Neuronal stem cell (in vitro differentiated cells): ENCODE data around the gene ZNF544.

Experiments used
- DNase-seq: peaks from one replicate; pipeline ENCODE4 v3.0.0-alpha.2; 2013; ENCODE audit warnings: low spot score
- H2AFZ ChIP-seq: one replicate; pipeline ENCODE4 v1.6.1; 2013; ENCODE audit warnings: mild to moderate bottlenecking, low read length, inconsistent platforms
- H2AK5ac ChIP-seq: 2 replicates; pipeline ENCODE4 v1.6.1; 2013; ENCODE audit warnings: low read depth, mild to moderate bottlenecking, inconsistent platforms, low read length, moderate library complexity, mixed read lengths
- H2BK120ac ChIP-seq: 2 replicates; pipeline ENCODE4 v1.6.1; 2013; ENCODE audit warnings: low read depth, mild to moderate bottlenecking, inconsistent platforms, low read length, moderate library complexity, mixed read lengths
- H2BK12ac ChIP-seq: one replicate; pipeline ENCODE4 v1.6.1; 2013; ENCODE audit warnings: low read length, inconsistent platforms
- H2BK15ac ChIP-seq: 2 replicates; pipeline ENCODE4 v1.6.1; 2013; ENCODE audit warnings: mild to moderate bottlenecking, low read length, inconsistent platforms, mixed read lengths
- H2BK5ac ChIP-seq: one replicate; pipeline ENCODE4 v1.6.1; 2013; ENCODE audit warnings: inconsistent platforms, mild to moderate bottlenecking, low read length, moderate library complexity
- H3K14ac ChIP-seq: one replicate; pipeline ENCODE4 v1.6.1; 2013; ENCODE audit warnings: low read length, inconsistent platforms
- H3K18ac ChIP-seq: 2 replicates; pipeline ENCODE4 v1.6.1; 2013; ENCODE audit warnings: low read length, inconsistent platforms
- H3K23ac ChIP-seq: 2 replicates; pipeline ENCODE4 v1.6.1; 2013; ENCODE audit warnings: low read depth, mild to moderate bottlenecking, mixed read lengths, low read length, inconsistent platforms; ENCODE audit not compliant: poor library complexity
- H3K27ac ChIP-seq: replicated peaks from 3 replicates; pipeline ENCODE4 v1.5.1; 2013; ENCODE audit warnings: low read length, inconsistent platforms
- H3K27me3 ChIP-seq, 3 experiments: 2 replicates each; pipeline ENCODE4 v1.6.1; 2013; ENCODE audit warnings: low read length in 3 of 3, mild to moderate bottlenecking in 2 of 3, inconsistent platforms in 1 of 3, low read depth in 1 of 3, mixed read lengths in 1 of 3, moderate library complexity in 1 of 3; ENCODE audit not compliant: control insufficient read depth in 3 of 3, insufficient read depth in 3 of 3
- H3K36me3 ChIP-seq, 2 donors: replicated peaks in 1 of 2; 2 replicates each; pipeline ENCODE4 v1.6.1; 2013; ENCODE audit warnings: low read length in 2 of 2; ENCODE audit not compliant: control insufficient read depth in 2 of 2, insufficient read depth in 2 of 2
- H3K4ac ChIP-seq: 2 replicates; pipeline ENCODE4 v1.6.1; 2013; ENCODE audit warnings: inconsistent platforms, mild to moderate bottlenecking, low read length, moderate library complexity
- H3K4me1 ChIP-seq, 2 donors: 1 replicate in 1 of 2; 2 replicates in 1 of 2; pipeline ENCODE4 v1.6.1; 2013; ENCODE audit warnings: low read length in 2 of 2, low read depth in 1 of 2; ENCODE audit not compliant: control insufficient read depth in 2 of 2, insufficient read depth in 1 of 2
- H3K4me2 ChIP-seq: one replicate; pipeline ENCODE4 v1.6.1; 2013; ENCODE audit warnings: mild to moderate bottlenecking, low read length, inconsistent platforms; ENCODE audit not compliant: insufficient read depth, poor library complexity, severe bottlenecking
- H3K4me3 ChIP-seq, 2 donors: 2 replicates each; pipeline ENCODE4 v1.5.1; 2013; ENCODE audit warnings: low read length in 2 of 2, mild to moderate bottlenecking in 2 of 2, inconsistent platforms in 1 of 2, moderate library complexity in 1 of 2
- H3K79me1 ChIP-seq: one replicate; pipeline ENCODE4 v1.6.1; 2013; ENCODE audit warnings: low read depth, mild to moderate bottlenecking, inconsistent platforms, low read length, moderate library complexity
- H3K9ac ChIP-seq: one replicate; pipeline ENCODE4 v1.6.1; 2013; ENCODE audit warnings: mild to moderate bottlenecking, low read depth, low read length, inconsistent platforms; ENCODE audit not compliant: poor library complexity
- H3K9me3 ChIP-seq, 2 donors: replicated peaks in 1 of 2; 2 replicates each; pipeline versions ENCODE3 to v1.6.1; 2013; ENCODE audit warnings: low read length in 2 of 2, mild to moderate bottlenecking in 2 of 2, inconsistent platforms in 1 of 2, low read depth in 1 of 2, mixed read lengths in 1 of 2, moderate library complexity in 1 of 2; ENCODE audit not compliant: control insufficient read depth in 2 of 2, insufficient read depth in 1 of 2
- H4K8ac ChIP-seq: one replicate; pipeline ENCODE4 v1.6.1; 2013; ENCODE audit warnings: low read depth, mild to moderate bottlenecking, inconsistent platforms, low read length, moderate library complexity
- H4K91ac ChIP-seq: one replicate; pipeline ENCODE4 v1.6.1; 2013; ENCODE audit warnings: low read length, low read depth, mild to moderate bottlenecking, inconsistent platforms; ENCODE audit not compliant: poor library complexity
- WGBS, 2 donors: extraction: QIAGEN DNeasy Blood & Tissue Kit; methylation state at CpG; one replicate each; pipeline ENCODE4 v1.1.7; 2013; ENCODE audit warnings: missing lambda C conversion rate in 2 of 2, mixed read lengths in 1 of 2; ENCODE audit not compliant: insufficient read length in 2 of 2, insufficient replicate concordance in 1 of 2; ENCODE audit errors: extremely low coverage in 2 of 2; 5-methylcytosine and 5-hydroxymethylcytosine counted together

The ZNF544 gene

DNA sequence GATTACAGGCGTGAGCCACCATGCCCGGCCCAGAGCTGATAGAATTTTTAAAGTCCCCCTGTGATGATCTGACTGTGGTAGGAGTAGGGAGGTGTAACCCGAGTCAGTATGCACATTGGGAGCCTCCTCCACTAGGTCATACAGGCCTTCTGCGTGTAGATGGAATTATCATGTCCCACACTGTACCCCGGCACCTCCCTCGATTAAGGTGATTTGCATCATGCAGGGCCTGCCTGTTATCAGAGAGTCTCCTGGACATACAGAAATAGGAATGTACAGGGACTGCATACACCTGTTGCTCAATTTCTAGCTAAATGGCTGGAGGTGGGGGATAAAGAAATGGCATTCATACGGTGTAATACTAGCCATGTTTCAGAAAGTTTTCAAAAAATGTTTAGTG, 75.5 kb downstream of the ZNF544 start:
- H3K79me1 ChIP-seq: peaks cover 8% of the 10 kb centered on the region
- no peak overlapping the region for H4K91ac ChIP-seq
- no peak overlapping the region for H3K14ac ChIP-seq
- no peak for DNase-seq
- peaks cover 0 to 52% of the 10 kb centered on the region in 2 donors for H3K9me3 ChIP-seq
- no peak overlapping the region for H3K23ac ChIP-seq
- H3K18ac ChIP-seq: no peak overlapping the region
- no peaks in the 10 kb centered on the region for H3K27me3 ChIP-seq
- H3K36me3 ChIP-seq: peaks cover 30 to 79% of the 10 kb centered on the region in 2 donors
- H2BK15ac ChIP-seq: no peak overlapping the region
- H2BK12ac ChIP-seq: no peak overlapping the region
- H3K4me1 ChIP-seq: peaks cover 4 to 5% of the 10 kb centered on the region in 2 donors
- WGBS, 2 donors: no CpG with 5 or more reads among the region's 7 CpGs
- no peak overlapping the region for H4K8ac ChIP-seq
- no peak overlapping the region for H2BK5ac ChIP-seq
- H3K4me3 ChIP-seq: no peak overlapping the region
- H3K4me2 ChIP-seq: no peak overlapping the region
- H2BK120ac ChIP-seq: no peak overlapping the region
- H2AFZ ChIP-seq: no peak overlapping the region
- no peak overlapping the region for H2AK5ac ChIP-seq
- no peak overlapping the region for H3K27ac ChIP-seq
- H3K9ac ChIP-seq: no peak overlapping the region
- no peak overlapping the region for H3K4ac ChIP-seq

- peaks cover 28 to 81% of the 10 kb centered on the region in 2 donors for H3K36me3 ChIP-seq
- no peak overlapping the region for H3K27ac ChIP-seq
- no peak overlapping the region for H2AK5ac ChIP-seq
- no peak for DNase-seq
- H2BK15ac ChIP-seq: no peak overlapping the region
- no peak overlapping the region for H3K18ac ChIP-seq
- WGBS, 2 donors: no CpG with 5 or more reads among the region's 7 CpGs
- H3K14ac ChIP-seq: no peak overlapping the region
- H4K91ac ChIP-seq: no peak overlapping the region
- H2BK12ac ChIP-seq: no peak overlapping the region
- peak overlapping the region; percentile 61 for H3K4me2 ChIP-seq
- peaks cover 4 to 5% of the 10 kb centered on the region in 2 donors for H3K4me1 ChIP-seq
- peaks cover 8% of the 10 kb centered on the region for H3K79me1 ChIP-seq
- no peak overlapping the region for H4K8ac ChIP-seq
- peak overlapping the region; percentile 60 to 92 for H3K4me3 ChIP-seq
- peak overlapping the region; percentile 93 for H2AFZ ChIP-seq
- peaks cover 0 to 53% of the 10 kb centered on the region in 2 donors for H3K9me3 ChIP-seq
- H3K23ac ChIP-seq: no peak overlapping the region
- no peak overlapping the region for H3K9ac ChIP-seq
- no peak overlapping the region for H3K4ac ChIP-seq
- H3K27me3 ChIP-seq: no peaks in the 10 kb centered on the region
- no peak overlapping the region for H2BK5ac ChIP-seq
- H2BK120ac ChIP-seq: no peak overlapping the region
Observed at GRCh38 chr19:58304748-58305064, 76.0 kb downstream of the ZNF544 start.

DNA sequence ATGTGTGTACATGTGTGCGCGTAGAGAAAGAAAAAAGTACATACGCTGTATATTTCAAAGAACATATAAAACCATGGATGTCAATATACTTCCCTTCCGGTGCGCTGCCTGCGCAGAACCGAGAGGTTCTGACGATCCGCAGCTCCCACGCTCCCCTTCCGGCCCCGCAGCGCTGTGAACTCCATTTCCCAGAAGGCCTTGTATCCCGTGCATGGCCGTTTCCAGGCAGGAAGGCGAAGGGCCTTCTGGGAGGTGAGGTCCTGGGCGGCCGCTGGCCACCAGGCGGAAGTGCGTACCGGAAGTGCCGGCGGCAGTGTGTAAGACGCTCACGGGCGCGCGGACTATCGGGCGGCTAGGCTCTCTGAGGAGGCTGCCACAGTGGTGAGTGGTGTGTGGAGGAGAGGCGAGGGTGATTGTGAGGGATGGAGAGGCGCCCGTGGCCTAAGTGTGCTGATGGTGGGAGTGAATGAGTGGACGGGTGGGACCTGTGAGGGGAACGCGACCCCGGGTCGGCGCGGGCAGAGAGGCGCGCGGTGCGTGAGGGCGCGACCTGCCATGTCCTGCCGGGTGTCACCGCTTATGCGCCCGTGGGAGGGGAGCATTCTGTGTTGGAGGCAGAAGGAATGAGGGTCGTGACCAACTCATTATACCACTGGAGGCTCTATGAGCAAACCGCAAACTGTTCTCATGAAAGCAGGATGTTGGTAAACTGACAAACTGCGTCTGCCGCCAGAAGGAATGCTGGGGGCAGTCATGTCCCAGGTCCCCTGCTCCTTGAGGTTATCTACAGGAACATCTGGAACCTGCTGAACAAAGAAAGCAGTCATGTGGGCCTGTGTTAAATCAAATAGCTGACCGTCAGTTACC, 76.6 kb downstream of the ZNF544 start, which contains the start of gene ERVK3-1:
ERVK3-1 (plus strand) TSS at position 313 of the 867 bp plus-strand sequence. CDS start 6,792 bp downstream, outside the sequence.
- peak within 1 kb of the TSS; percentile 93 for H2AFZ ChIP-seq
- peak within 1 kb of the TSS; percentile 75 for H3K4me2 ChIP-seq
- no peak within 1 kb of the TSS for H4K8ac ChIP-seq
- peak within 1 kb of the TSS; percentile 97 for H3K9ac ChIP-seq
- no CpG with 5 or more reads among the region's 55 CpGs for WGBS, 2 donors
- H2BK15ac ChIP-seq: no peak within 1 kb of the TSS
- peaks cover 0 to 47% of the 10 kb centered on the region in 2 donors for H3K9me3 ChIP-seq
- no peaks in the 10 kb centered on the region for H3K27me3 ChIP-seq
- H3K79me1 ChIP-seq: peaks cover 8% of the 10 kb centered on the region
- no peak within 1 kb of the TSS for H2BK120ac ChIP-seq
- peak within 1 kb of the TSS; percentile 92 for H3K4me3 ChIP-seq
- H4K91ac ChIP-seq: no peak within 1 kb of the TSS
- no peak within 1 kb of the TSS for H3K27ac ChIP-seq
- peaks cover 4 to 5% of the 10 kb centered on the region in 2 donors for H3K4me1 ChIP-seq
- H3K14ac ChIP-seq: peak within 1 kb of the TSS; percentile 40
- DNase-seq: peak; percentile 90
- H3K23ac ChIP-seq: peak within 1 kb of the TSS; percentile 70
- peaks cover 22 to 80% of the 10 kb centered on the region in 2 donors for H3K36me3 ChIP-seq
- no peak within 1 kb of the TSS for H3K4ac ChIP-seq
- H3K18ac ChIP-seq: peak within 1 kb of the TSS; percentile 83
- no peak within 1 kb of the TSS for H2BK12ac ChIP-seq
- no peak within 1 kb of the TSS for H2AK5ac ChIP-seq
- H2BK5ac ChIP-seq: peak within 1 kb of the TSS; percentile 30

DNA sequence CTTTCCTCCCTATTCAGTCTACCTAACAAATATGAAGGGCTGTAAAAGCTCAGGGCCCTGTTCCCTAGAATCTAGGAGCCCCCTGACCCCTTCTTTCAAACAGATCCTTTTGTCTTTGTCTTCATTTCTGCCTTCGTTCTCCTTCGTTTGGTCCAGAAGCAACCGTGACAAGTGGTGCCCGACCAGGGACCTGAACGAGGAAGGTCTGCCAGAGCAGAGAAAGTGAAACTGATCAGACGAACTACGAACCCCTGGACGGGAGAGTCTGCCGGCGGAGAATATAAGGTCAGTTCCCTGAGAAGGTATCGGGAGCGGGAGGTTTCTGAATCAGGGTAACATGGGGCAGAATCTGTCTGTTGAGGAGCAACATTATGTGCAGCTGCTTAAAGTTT, 77.2 kb downstream of the ZNF544 start:
- H3K27me3 ChIP-seq: no peaks in the 10 kb centered on the region
- DNase-seq: no peak
- no peak overlapping the region for H3K27ac ChIP-seq
- no peak overlapping the region for H3K14ac ChIP-seq
- no peak overlapping the region for H2BK5ac ChIP-seq
- H3K18ac ChIP-seq: no peak overlapping the region
- no peak overlapping the region for H2BK120ac ChIP-seq
- no peak overlapping the region for H2BK12ac ChIP-seq
- peaks cover 6% of the 10 kb centered on the region for H3K79me1 ChIP-seq
- no peak overlapping the region for H3K4ac ChIP-seq
- peak overlapping the region; percentile 75 for H3K4me2 ChIP-seq
- H2BK15ac ChIP-seq: no peak overlapping the region
- H2AFZ ChIP-seq: peak overlapping the region; percentile 93
- peaks cover 0 to 41% of the 10 kb centered on the region in 2 donors for H3K9me3 ChIP-seq
- H2AK5ac ChIP-seq: no peak overlapping the region
- no CpG with 5 or more reads among the region's 12 CpGs for WGBS, 2 donors
- peaks cover 16 to 74% of the 10 kb centered on the region in 2 donors for H3K36me3 ChIP-seq
- peaks cover 4 to 5% of the 10 kb centered on the region in 2 donors for H3K4me1 ChIP-seq
- no peak overlapping the region for H4K91ac ChIP-seq
- no peak overlapping the region for H3K23ac ChIP-seq
- no peak overlapping the region for H4K8ac ChIP-seq
- H3K9ac ChIP-seq: no peak overlapping the region
- peak overlapping the region; percentile 92 for H3K4me3 ChIP-seq
